ENCODE data around the gene DAPK2. TPM values are rescaled to one million over a fixed set of nuclear protein-coding genes. Genes with fewer than 3 reads are reported as not detected.
A peak's percentile ranks its signal among the peaks of the same experiment; 100 is the strongest.

Gene DAPK2
- total and polyA plus RNA-seq, 2 of the 13 experiments (the other 11 are each of a cell fraction or from before 2014, with no cell fraction given), result 0.33 to 0.63 TPM

GRCh38 chr15:63939531-63940130, 106.7 kb downstream of the DAPK2 start (continued):
- TF ChIP-seq ZNF775 (CRISPR knock-in tag; IDR thresholded peaks at IDR 0.05; ENCODE audit: borderline replicate concordance), result 0 out of 2 replicates have a peak, but pooled peaks have one; percentile 66
- no peak for TF ChIP-seq USF2 (IDR thresholded peaks at IDR 0.05; ENCODE audit: low read depth, low read length)
- TF ChIP-seq USF2 (CRISPR knock-in tag; IDR thresholded peaks at IDR 0.05; ENCODE audit: borderline replicate concordance), result no peak
- peak; percentile 36; the same call in 1 of the 2 replicates for TF ChIP-seq ZNF460 (CRISPR knock-in tag; IDR thresholded peaks at IDR 0.05; ENCODE audit: borderline replicate concordance)
- TF ChIP-seq ZFY (CRISPR knock-in tag; IDR thresholded peaks at IDR 0.05), result 0 out of 2 replicates have a peak, but pooled peaks have one; percentile 45
- TF ChIP-seq ZFP91 (CRISPR knock-in tag; IDR thresholded peaks at IDR 0.05; ENCODE audit: borderline replicate concordance), result peak; percentile 60; the same call in 1 of the 2 replicates
- no peak for TF ChIP-seq LCORL (IDR thresholded peaks at IDR 0.05)
- TF ChIP-seq LCORL (CRISPR knock-in tag; IDR thresholded peaks at IDR 0.05), result peak; percentile 95
- peak; percentile 37; the same call in 1 of the 2 replicates for TF ChIP-seq CBFB (CRISPR knock-in tag; IDR thresholded peaks at IDR 0.05)
- no peak; the same call in 1 of the 2 replicates for TF ChIP-seq ZNF256 (CRISPR knock-in tag; conservative IDR thresholded peaks at IDR 0.05)
- peak; percentile 37; the same call in 1 of the 2 replicates for TF ChIP-seq ZNF331 (CRISPR knock-in tag; IDR thresholded peaks at IDR 0.05)
- TF ChIP-seq ZBED4 (CRISPR knock-in tag; IDR thresholded peaks at IDR 0.05; ENCODE audit: borderline replicate concordance), result 0 out of 2 replicates have a peak, but pooled peaks have one; percentile 51
- peak; percentile 69; the same call in 1 of the 2 replicates for TF ChIP-seq ZNF441 (CRISPR knock-in tag; IDR thresholded peaks at IDR 0.05; ENCODE audit: borderline replicate concordance)
- peak; percentile 85 for TF ChIP-seq BCL6 (CRISPR knock-in tag; IDR thresholded peaks at IDR 0.05)
- TF ChIP-seq HINFP (CRISPR knock-in tag; IDR thresholded peaks at IDR 0.05; ENCODE audit: low read depth), result 0 out of 2 replicates have a peak, but pooled peaks have one; percentile 31
- TF ChIP-seq ZNF343 (CRISPR knock-in tag; IDR thresholded peaks at IDR 0.05), result 0 out of 2 replicates have a peak, but pooled peaks have one; percentile 58
- peak; percentile 80; the same call in 1 of the 2 replicates for TF ChIP-seq MLX (CRISPR knock-in tag; IDR thresholded peaks at IDR 0.05)
- peak; percentile 76; the same call in 1 of the 2 replicates for TF ChIP-seq ZBTB20 (CRISPR knock-in tag; IDR thresholded peaks at IDR 0.05; ENCODE audit: borderline replicate concordance, low read depth)
- peak; percentile 97 for TF ChIP-seq SALL1 (CRISPR knock-in tag; IDR thresholded peaks at IDR 0.05)
- TF ChIP-seq ZBTB7B (CRISPR knock-in tag; IDR thresholded peaks at IDR 0.05), result peak; percentile 67; the same call in 1 of the 2 replicates

Measured in HepG2 (cell line).